ENCODE measurements around the gene RPP25L.

Gene RPP25L

GRCh38 chr9:34633851-34634550 is 22.1 kb upstream of the RPP25L start:
- CTCF ChIA-PET = interaction anchor here (0.6 to 3.7 kb wide), 9 partner anchors 10 to 67 kb away, joined by 3 to 15 read pairs (median 4); partner anchors contain the start of genes DCTN3, GALT and RPP25L
- TF ChIP-seq BHLHE40 (IDR thresholded peaks at IDR 0.05; ENCODE audit: borderline replicate concordance) = no peak
- TF ChIP-seq SP1 (IDR thresholded peaks at IDR 0.05) = no peak
- no peak for TF ChIP-seq PKNOX1 (IDR thresholded peaks at IDR 0.05)
- TF ChIP-seq HDGF (IDR thresholded peaks at IDR 0.05; ENCODE audit: borderline replicate concordance) = no peak
- no peak for TF ChIP-seq FOXA1 (IDR thresholded peaks at IDR 0.05)
- no peak for TF ChIP-seq SUZ12 (IDR thresholded peaks at IDR 0.05)
- no peak for TF ChIP-seq CTBP1 (IDR thresholded peaks at IDR 0.05; ENCODE audit: borderline replicate concordance)
- TF ChIP-seq NFRKB (IDR thresholded peaks at IDR 0.05) = no peak
- peak; percentile 75 for DNase-seq (ENCODE audit: extremely low spot score)
- POLR2A ChIA-PET = interaction anchor here (1.0 to 6.0 kb wide), 2 partner anchors 12 to 22 kb away, joined by 6 to 67 read pairs; partner anchors contain the start of genes GALT and RPP25L

GRCh38 chr9:34633166-34633565 is 21.3 kb upstream of the RPP25L start:
- DNase-seq (ENCODE audit: extremely low spot score) = no peak
- ChIA-PET POLR2A (interaction anchor here (0.5 to 6.0 kb wide), 3 partner anchors 13 to 341 kb away, joined by 4 to 67 read pairs (median 6); partner anchors contain the start of genes GALT and RPP25L), CTCF (interaction anchor here (0.5 to 3.7 kb wide), 8 partner anchors 11 to 560 kb away, joined by 3 to 15 read pairs (median 5); partner anchors contain the start of genes GALT and RPP25L)
- no peak for TF ChIP-seq FOXK2 (IDR thresholded peaks at IDR 0.05)
- no peak for TF ChIP-seq FOXA1 (IDR thresholded peaks at IDR 0.05)
- no peak for TF ChIP-seq ELF4 (IDR thresholded peaks at IDR 0.05)
- TF ChIP-seq LEF1 (IDR thresholded peaks at IDR 0.05; ENCODE audit: borderline replicate concordance) = no peak
- TF ChIP-seq HDGF (IDR thresholded peaks at IDR 0.05; ENCODE audit: borderline replicate concordance) = no peak
- TF ChIP-seq TARDBP (IDR thresholded peaks at IDR 0.05) = no peak
- TF ChIP-seq BHLHE40 (IDR thresholded peaks at IDR 0.05; ENCODE audit: borderline replicate concordance) = no peak
- no peak for TF ChIP-seq SUZ12 (IDR thresholded peaks at IDR 0.05)
- no peak for TF ChIP-seq FOXM1 (IDR thresholded peaks at IDR 0.05; ENCODE audit: borderline replicate concordance)
- no peak for TF ChIP-seq NFRKB (IDR thresholded peaks at IDR 0.05)

GRCh38 chr9:34630402-34631154 is 18.7 kb upstream of the RPP25L start:
- TF ChIP-seq CTBP1 (IDR thresholded peaks at IDR 0.05; ENCODE audit: borderline replicate concordance) = no peak
- TF ChIP-seq LEF1 (IDR thresholded peaks at IDR 0.05; ENCODE audit: borderline replicate concordance) = no peak
- TF ChIP-seq ARNT (IDR thresholded peaks at IDR 0.05) = no peak
- no peak for TF ChIP-seq FOXA1 (IDR thresholded peaks at IDR 0.05)
- TF ChIP-seq NFRKB (IDR thresholded peaks at IDR 0.05) = no peak
- TF ChIP-seq FOXK2 (IDR thresholded peaks at IDR 0.05) = no peak
- no peak for TF ChIP-seq SP1 (IDR thresholded peaks at IDR 0.05)
- TF ChIP-seq ZNF384 (IDR thresholded peaks at IDR 0.05) = no peak
- no peak for TF ChIP-seq ELF4 (IDR thresholded peaks at IDR 0.05)
- no peak for TF ChIP-seq L3MBTL2 (conservative IDR thresholded peaks at IDR 0.05)
- TF ChIP-seq HDGF (IDR thresholded peaks at IDR 0.05; ENCODE audit: borderline replicate concordance) = no peak
- TF ChIP-seq FOXM1 (IDR thresholded peaks at IDR 0.05; ENCODE audit: borderline replicate concordance) = no peak
- no peak for TF ChIP-seq PKNOX1 (IDR thresholded peaks at IDR 0.05)
- TF ChIP-seq SUZ12 (IDR thresholded peaks at IDR 0.05) = no peak
- TF ChIP-seq TARDBP (IDR thresholded peaks at IDR 0.05) = no peak
- no peak for TF ChIP-seq BHLHE40 (IDR thresholded peaks at IDR 0.05; ENCODE audit: borderline replicate concordance)
- ChIA-PET POLR2A (no interaction called here), CTCF (no interaction called here)
- no peak for DNase-seq (ENCODE audit: extremely low spot score)

- no peak for DNase-seq (ENCODE audit: extremely low spot score)
- ChIA-PET POLR2A (interaction anchor here (0.6 to 1.1 kb wide), 2 partner anchors 9 to 212 kb away, joined by 3 read pairs; partner anchors contain the start of gene DCTN3), CTCF (no interaction called here)
- TF ChIP-seq BHLHE40 (IDR thresholded peaks at IDR 0.05; ENCODE audit: borderline replicate concordance) (no peak), ZNF384 (IDR thresholded peaks at IDR 0.05) (no peak), TARDBP (IDR thresholded peaks at IDR 0.05) (no peak), SUZ12 (IDR thresholded peaks at IDR 0.05) (no peak), FOXA1 (IDR thresholded peaks at IDR 0.05) (no peak), L3MBTL2 (conservative IDR thresholded peaks at IDR 0.05) (no peak), HDGF (IDR thresholded peaks at IDR 0.05; ENCODE audit: borderline replicate concordance) (no peak), SP1 (IDR thresholded peaks at IDR 0.05) (no peak), NFRKB (IDR thresholded peaks at IDR 0.05) (no peak), PKNOX1 (IDR thresholded peaks at IDR 0.05) (no peak), CTBP1 (IDR thresholded peaks at IDR 0.05; ENCODE audit: borderline replicate concordance) (no peak), ARNT (IDR thresholded peaks at IDR 0.05) (no peak), LEF1 (IDR thresholded peaks at IDR 0.05; ENCODE audit: borderline replicate concordance) (no peak), FOXK2 (IDR thresholded peaks at IDR 0.05) (no peak), FOXM1 (IDR thresholded peaks at IDR 0.05; ENCODE audit: borderline replicate concordance) (no peak), ELF4 (IDR thresholded peaks at IDR 0.05) (no peak)
These were observed 17.6 kb upstream of the RPP25L start for GRCh38 chr9:34629491-34629808.

- TF ChIP-seq PKNOX1 (IDR thresholded peaks at IDR 0.05) = no peak
- TF ChIP-seq SP1 (IDR thresholded peaks at IDR 0.05) = no peak
- no peak for TF ChIP-seq L3MBTL2 (conservative IDR thresholded peaks at IDR 0.05)
- TF ChIP-seq SUZ12 (IDR thresholded peaks at IDR 0.05) = no peak
- TF ChIP-seq CTBP1 (IDR thresholded peaks at IDR 0.05; ENCODE audit: borderline replicate concordance) = no peak
- no peak for TF ChIP-seq FOXK2 (IDR thresholded peaks at IDR 0.05)
- TF ChIP-seq ARNT (IDR thresholded peaks at IDR 0.05) = no peak
- TF ChIP-seq ELF4 (IDR thresholded peaks at IDR 0.05) = no peak
- TF ChIP-seq BHLHE40 (IDR thresholded peaks at IDR 0.05; ENCODE audit: borderline replicate concordance) = no peak
- no peak for TF ChIP-seq FOXA1 (IDR thresholded peaks at IDR 0.05)
- TF ChIP-seq NFRKB (IDR thresholded peaks at IDR 0.05) = no peak
- TF ChIP-seq ZNF384 (IDR thresholded peaks at IDR 0.05) = no peak
- TF ChIP-seq HDGF (IDR thresholded peaks at IDR 0.05; ENCODE audit: borderline replicate concordance) = no peak
- TF ChIP-seq TARDBP (IDR thresholded peaks at IDR 0.05) = no peak
- TF ChIP-seq LEF1 (IDR thresholded peaks at IDR 0.05; ENCODE audit: borderline replicate concordance) = no peak
- ChIA-PET CTCF (no interaction called here), POLR2A (interaction anchor here (0.6 to 1.1 kb wide), 2 partner anchors 8 to 211 kb away, joined by 3 read pairs; partner anchors contain the start of gene DCTN3)
- DNase-seq (ENCODE audit: extremely low spot score) = peak; percentile 58
These were observed 17.0 kb upstream of the RPP25L start, which contains the start of gene ARID3C for GRCh38 chr9:34628656-34629490. Gene ARID3C, minus strand, starts transcription at chr9:34629066. Its CDS starts 1,052 bp downstream, at chr9:34628014.
